Stimulated activated CD4-positive, alpha-beta T cell treated with anti-CD3 and anti-CD28 coated beads, Interleukin-4, amount 100 ng/mL, for 24 hours (primary cell): ENCODE measurements around the gene FRMPD4.

Experiments
- DNase-seq: peaks from one replicate; pipeline ENCODE4 v3.0.0-alpha.2; 2020

Gene FRMPD4

DNA sequence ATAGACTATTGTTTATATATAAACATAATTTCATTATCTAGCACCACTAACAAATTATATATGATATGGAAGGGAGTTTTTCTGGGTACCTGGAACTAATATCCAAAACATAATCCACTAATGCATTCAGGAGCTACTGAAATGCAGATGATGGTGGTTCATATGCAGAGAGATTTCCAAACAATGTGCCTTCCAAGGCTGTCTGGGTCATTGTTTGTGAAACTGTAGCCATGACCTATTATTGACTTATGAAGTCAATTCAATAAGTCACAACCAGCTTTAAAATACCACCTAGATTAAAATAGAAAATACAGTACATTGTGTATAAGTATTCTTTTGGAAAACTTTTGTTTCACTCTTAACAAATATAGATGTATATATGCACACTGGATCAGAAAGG is 415.9 kb downstream of the FRMPD4 start:
- DNase-seq: no peak

GRCh38 chrX:12563121-12563520 is 424.8 kb downstream of the FRMPD4 start:
- DNase-seq: no peak

GRCh38 chrX:12564221-12564620 is 425.9 kb downstream of the FRMPD4 start:
- no peak for DNase-seq

DNA sequence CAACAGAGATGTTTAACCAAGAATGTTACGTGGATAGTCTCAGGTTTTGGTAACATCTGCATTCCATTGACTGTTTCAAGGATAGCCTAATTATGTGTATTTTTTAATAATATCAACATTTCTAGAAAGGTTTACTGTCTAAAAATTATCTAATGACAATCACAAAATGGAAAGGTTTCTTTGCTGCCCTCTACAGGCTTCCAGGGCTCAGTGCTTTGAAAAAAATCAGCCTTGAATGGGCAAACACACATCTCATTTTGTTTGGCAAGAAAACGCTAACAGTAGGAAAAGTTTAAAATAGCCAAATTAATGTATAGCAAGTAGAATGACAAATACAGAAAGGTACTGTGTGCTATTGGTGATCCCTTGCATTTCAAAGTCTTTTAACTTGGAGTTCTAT is 429.6 kb downstream of the FRMPD4 start:
- DNase-seq: no peak

- DNase-seq: no peak
These were observed 432.7 kb downstream of the FRMPD4 start for GRCh38 chrX:12570859-12571501.

- DNase-seq: no peak
These were observed 441.0 kb downstream of the FRMPD4 start for GRCh38 chrX:12579311-12579710.

DNA sequence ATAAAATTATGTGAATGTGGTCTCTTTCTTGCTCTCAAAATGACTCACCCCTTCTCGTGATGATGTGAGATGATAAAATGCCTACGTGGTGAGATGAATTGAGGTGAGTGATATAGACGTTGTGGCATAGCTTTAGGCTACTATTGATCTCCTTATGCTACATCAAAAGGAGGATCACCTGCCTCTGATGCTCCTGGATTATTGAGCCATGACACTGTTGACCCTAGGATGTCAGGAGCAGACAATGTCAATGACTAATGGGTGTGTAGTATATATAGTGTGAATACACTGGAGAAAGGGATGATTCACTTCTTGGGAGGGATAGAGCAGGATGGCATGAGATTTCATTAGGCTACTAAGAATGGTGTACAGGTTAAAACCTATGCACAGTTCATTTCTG is 442.3 kb downstream of the FRMPD4 start:
- DNase-seq: no peak

DNA sequence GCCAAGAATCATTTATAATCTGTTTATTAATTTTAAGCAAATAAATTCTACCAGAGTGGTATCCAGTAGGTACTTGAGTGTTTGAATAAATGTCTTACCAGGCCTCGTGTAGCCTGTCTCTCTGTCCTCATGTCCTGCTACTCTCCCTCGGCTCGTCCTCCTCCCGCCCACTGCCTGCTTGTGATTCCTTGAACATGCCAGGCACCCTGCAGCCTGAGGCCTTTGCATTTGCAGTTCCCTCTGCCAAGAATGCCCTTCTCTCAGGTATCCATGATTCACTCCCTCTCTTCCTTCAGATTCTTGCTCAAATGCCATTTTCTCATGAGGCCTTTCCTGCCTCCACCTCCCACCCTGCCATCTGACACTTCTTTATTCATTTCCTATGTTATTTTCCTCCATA is 443.3 kb downstream of the FRMPD4 start:
- no peak for DNase-seq

- no peak for DNase-seq
These were observed 444.4 kb downstream of the FRMPD4 start for GRCh38 chrX:12582649-12583048.

- DNase-seq: no peak
These were observed 445.3 kb downstream of the FRMPD4 start for GRCh38 chrX:12583543-12583942.

DNA sequence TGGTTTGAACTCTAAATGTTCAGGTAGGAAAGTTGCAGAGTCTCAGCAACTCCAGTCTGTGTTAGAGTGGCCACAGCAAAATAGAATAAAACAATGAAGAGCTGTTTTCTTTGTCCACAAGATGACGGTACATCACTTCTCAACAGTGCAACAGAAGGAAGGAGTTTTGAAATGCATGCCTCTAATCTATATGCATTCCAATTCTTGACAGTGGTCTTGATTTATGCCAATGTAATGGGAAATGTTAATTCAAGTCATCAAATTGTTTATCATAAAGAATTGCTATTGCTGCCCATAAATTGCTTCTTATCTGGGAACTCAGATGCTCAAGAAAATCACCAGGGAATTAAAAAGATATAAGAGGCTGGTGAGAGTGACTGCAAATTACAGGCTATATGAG is 457.4 kb downstream of the FRMPD4 start:
- DNase-seq: no peak

DNA sequence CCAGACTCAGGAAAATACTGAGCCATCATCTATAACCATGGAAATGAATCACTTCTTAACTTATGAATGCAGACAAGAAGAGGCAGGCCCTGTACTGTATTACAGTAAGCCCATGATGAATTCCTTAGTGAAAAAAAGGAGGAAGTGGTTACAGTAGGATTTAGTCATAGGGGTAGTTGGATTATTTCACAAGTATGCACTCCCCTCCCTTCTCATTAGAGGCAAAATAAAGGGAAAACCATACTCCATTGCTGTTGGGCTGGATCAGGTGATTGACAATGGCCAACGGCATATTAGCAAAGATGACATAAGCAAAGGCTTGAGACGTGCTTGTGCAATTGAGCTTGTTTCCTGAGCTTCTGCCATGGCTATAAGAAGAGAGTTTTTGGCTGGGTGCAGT is 471.8 kb downstream of the FRMPD4 start:
- DNase-seq: no peak

- no peak for DNase-seq
These were observed 473.2 kb downstream of the FRMPD4 start for GRCh38 chrX:12611471-12611870.

DNA sequence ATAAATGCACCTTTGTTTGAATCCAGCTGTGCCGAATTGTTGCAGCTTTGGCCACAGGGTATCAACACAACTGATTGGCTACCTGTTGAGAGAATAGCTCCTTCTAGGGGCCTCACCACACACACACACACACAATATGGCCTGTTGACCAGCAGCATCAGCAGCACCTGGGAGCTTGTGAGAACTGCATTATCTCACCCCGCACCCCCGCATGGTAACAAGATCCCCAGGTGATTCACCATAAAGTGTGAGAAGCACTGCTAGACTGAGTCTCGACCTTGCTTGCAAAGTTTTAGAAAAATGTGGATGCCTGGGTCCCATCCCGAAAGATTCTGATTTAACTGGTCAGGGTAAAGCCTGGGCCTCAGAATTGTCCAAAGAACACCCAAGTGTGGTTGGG is 476.0 kb downstream of the FRMPD4 start:
- DNase-seq: no peak

GRCh38 chrX:12615061-12615460 is 476.8 kb downstream of the FRMPD4 start:
- DNase-seq: no peak

GRCh38 chrX:12617241-12617640 is 479.0 kb downstream of the FRMPD4 start:
- no peak for DNase-seq

- no peak for DNase-seq
These were observed 509.0 kb downstream of the FRMPD4 start for GRCh38 chrX:12647230-12647629.

DNA sequence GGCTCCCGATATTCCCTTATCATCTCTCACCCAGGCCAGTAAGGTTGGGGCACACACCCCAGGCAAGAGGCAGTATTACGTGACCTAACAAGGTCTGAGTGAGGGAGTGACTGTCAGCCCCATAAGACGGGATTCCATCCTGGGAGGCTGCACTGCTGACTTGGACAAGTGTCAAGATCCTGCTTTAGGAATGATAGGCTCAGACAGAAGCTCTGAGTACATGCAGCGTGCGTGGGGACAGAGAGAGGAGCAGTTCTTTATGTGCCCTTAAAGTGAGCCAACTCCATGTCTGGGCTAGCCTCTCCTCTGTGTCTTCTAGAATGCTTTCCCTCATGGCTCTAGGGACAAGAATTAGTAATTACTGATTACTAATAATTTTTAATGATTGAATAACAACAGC is 510.7 kb downstream of the FRMPD4 start:
- DNase-seq: no peak

DNA sequence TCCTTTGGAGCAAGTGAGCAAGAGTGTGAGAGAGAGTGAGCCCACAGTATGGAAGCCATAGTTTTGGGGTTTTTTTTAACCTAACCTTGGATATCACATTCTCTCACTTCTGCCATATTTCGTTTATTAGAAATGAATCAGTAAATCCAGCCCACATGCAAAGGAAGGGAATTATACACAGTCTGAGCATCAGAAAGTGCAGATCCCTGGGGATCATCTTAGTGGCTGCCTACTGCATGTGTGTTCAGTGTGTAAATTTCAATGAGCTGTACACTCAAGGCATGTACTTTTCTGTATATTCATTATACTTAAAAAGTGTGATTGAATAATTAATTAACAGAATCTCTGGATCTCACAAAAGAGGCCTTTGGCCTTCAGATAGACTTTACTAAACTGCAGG is 519.2 kb downstream of the FRMPD4 start:
- DNase-seq: no peak

DNA sequence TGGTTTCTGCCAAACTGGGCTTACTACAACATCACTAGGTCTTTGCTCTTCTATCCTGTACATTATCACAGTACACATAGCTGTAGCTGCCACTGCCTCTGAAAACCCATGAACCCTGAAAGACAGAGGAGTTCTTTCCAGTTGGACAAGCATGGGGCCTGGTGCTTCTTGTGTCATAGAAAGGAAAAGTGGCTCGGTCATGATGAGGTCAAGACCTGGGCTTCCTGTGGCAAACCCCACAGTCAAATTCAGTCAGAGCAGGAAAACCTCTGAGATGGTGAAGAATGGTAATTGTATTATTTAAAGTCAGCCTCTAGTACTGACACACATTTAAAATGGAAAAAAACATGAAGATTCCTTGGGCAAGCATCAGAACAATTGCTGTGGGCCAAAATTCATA is 519.6 kb downstream of the FRMPD4 start:
- no peak for DNase-seq

DNA sequence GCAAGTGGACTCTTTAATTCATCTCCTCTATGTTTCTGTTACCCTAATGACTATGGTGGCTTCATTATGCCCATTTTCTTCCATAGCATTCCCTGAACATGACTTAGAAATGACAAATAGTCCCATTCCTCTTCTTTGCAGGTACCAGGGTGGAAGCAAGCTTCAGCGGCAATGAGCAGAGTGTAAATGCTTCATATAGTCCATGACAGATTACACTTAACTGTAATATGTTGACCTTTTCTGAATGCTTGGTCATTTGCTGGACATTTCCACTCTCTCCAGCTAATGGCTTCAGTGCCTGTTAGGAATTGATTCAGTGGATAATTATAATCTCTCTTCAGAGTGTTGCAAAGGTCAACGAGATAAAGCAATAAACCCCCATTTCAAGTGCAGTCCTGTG is 523.2 kb downstream of the FRMPD4 start:
- no peak for DNase-seq

DNA sequence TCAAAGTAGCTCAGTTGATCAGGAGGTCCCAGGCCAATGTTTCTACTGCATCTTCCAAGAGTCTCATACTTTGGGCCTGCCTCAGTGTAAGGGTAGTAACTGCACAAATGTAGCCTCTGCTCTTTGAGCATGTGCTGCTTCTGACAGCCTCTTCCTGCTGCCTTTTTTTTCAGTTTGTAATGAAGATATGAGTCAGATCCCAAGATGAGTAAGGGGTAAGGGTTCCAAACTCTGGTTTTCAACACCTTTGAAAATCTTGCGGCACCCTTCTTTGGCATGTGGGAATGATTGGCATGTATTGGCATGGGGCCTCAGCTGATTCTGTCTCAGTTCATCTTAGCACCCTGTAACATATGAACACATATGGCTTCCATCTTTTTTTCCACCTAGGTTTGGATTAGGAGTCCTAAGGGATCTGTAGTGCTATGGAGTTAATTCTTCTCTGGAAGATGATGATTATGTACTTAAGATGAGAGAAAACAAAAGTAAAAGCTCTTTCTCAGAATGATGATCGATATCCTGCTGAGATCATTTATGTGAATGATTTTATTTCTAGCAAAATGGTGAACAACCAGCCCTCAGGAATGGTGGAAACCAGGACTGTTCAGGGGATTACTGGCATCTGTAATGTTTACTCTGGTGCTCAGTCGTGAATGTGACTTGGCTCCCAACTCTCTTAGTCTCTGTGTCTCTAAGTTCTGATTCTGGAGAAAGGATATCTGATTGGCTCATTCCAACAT is 534.3 kb downstream of the FRMPD4 start:
- DNase-seq: no peak

DNA sequence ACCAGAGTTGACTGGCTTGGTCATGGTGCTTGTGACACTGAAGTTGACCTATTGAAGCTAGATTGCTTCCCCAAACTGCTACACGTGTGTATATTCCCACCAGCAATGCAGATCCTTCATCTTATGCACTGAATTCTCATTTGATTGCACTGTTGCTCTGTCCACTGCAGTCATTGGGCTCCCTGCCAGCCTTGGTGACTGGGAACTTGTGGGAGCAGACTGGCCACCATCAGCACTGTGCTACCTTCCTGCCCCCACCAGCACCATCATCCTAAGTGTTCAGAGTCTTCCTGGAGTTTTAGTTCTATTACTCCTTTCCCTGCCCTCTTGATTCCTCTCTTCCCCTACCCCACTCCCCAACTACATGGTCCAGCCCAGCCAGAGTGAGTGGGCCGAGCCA is 535.2 kb downstream of the FRMPD4 start:
- DNase-seq: no peak

DNA sequence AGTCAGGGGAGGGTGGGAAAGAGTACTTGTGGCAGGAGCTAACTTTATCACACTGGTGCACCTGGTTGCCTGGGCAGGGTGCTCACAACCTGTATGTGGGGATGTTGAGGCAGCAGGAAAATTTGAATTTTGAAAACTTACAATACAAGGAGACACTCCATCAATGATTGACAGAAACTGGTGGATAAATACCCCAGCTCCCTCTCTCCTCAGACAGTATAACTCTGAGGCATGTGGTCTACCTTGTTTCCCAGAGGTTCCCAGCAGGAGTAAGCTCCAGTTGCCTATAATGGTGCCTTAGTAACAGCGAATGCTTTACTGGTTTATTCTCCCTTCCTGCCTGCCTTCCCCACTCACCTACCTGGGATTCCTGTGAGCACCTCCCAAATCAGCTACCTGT is 541.2 kb downstream of the FRMPD4 start:
- DNase-seq: no peak

- DNase-seq: no peak
These were observed 542.8 kb downstream of the FRMPD4 start for GRCh38 chrX:12681047-12681446.
